Measurements from ENCODE around the gene APBB1. TPM values are rescaled to one million over a fixed set of nuclear protein-coding genes. Genes with fewer than 3 reads are reported as not detected.

APBB1 gene
- total RNA-seq, 2 donors from 2014 or later, result 60.0 to 63.3 TPM

GRCh38 chr11:6345366-6345765 is 73.5 kb downstream of the APBB1 start:
- no peak for ATAC-seq

More at GRCh38 chr11:6345366-6345765, 73.5 kb downstream of the APBB1 start:
- DNase-seq, result no peak
- peaks cover 32% of the 10 kb centered on the region for H3K27me3 Mint-ChIP-seq
- no peak overlapping the region for H3K27ac Mint-ChIP-seq
- no peak overlapping the region for H3K4me3 Mint-ChIP-seq
- peaks cover 3% of the 10 kb centered on the region for H3K4me1 Mint-ChIP-seq
- H3K36me3 Mint-ChIP-seq (ENCODE audit: low read depth), result peaks cover 2% of the 10 kb centered on the region
- H3K9me3 ChIP-seq (ENCODE audit: control insufficient read depth, low read length, poor library complexity, severe bottlenecking), result no peaks in the 10 kb centered on the region

Other genes with a start within 250 kb of the APBB1 start
- not detected for gene OR52B2, start 248.8 kb downstream of the APBB1 start, total RNA-seq
- not detected for gene OR52W1, start 219.9 kb downstream of the APBB1 start, total RNA-seq
- gene C11orf42, start 213.5 kb downstream of the APBB1 start, total RNA-seq, result not detected
- gene FHIP1B, start 184.5 kb downstream of the APBB1 start, total RNA-seq, result 10 to 100 TPM; 27.6 to 33.8 TPM
- gene CNGA4, start 180.0 kb downstream of the APBB1 start, total RNA-seq, result under 1 TPM; 0.15 to 0.23 TPM
- gene CCKBR, start 159.3 kb downstream of the APBB1 start, total RNA-seq, result not detected
- not detected for gene CAVIN3, start 98.6 kb downstream of the APBB1 start, total RNA-seq
- 10 to 100 TPM; 25.3 to 32.9 TPM for gene SMPD1, start 28.6 kb downstream of the APBB1 start, total RNA-seq
- gene HPX, start 21.9 kb upstream of the APBB1 start, total RNA-seq, result under 1 TPM; 0.47 to 0.86 TPM
- 10 to 100 TPM; 14.2 to 21.4 TPM for gene TRIM3, start 54.8 kb upstream of the APBB1 start, total RNA-seq
- gene ARFIP2, start 62.2 kb upstream of the APBB1 start, total RNA-seq, result 10 to 100 TPM; 53.3 to 58.6 TPM
- 10 to 100 TPM; 44.5 to 52.3 TPM for gene TIMM10B, start 62.4 kb upstream of the APBB1 start, total RNA-seq
- gene DNHD1, start 78.2 kb upstream of the APBB1 start, total RNA-seq, result 10 to 100 TPM; 27.5 to 39.9 TPM
- 10 to 100 TPM; 18.5 to 26.7 TPM for gene RRP8, start 184.5 kb upstream of the APBB1 start, total RNA-seq
- 10 to 100 TPM; 70.2 to 70.6 TPM for gene ILK, start 184.7 kb upstream of the APBB1 start, total RNA-seq
- gene TAF10, start 193.1 kb upstream of the APBB1 start, total RNA-seq, result 100 to 1,000 TPM; 124 to 132 TPM
- 10 to 100 TPM; 77.1 to 84.6 TPM for gene TPP1, start 200.3 kb upstream of the APBB1 start, total RNA-seq
- gene DCHS1, start 236.7 kb upstream of the APBB1 start, total RNA-seq, result 1 to 10 TPM; 1.8 to 8.0 TPM